ENCODE data around the gene MYO15A. TPM values are rescaled to one million over a fixed set of nuclear protein-coding genes. Genes with fewer than 3 reads are reported as not detected.

The MYO15A gene
- total RNA-seq, 1 experiment from 2014 or later: 3.5 TPM

GRCh38 chr17:18182110-18182977 is 73.8 kb downstream of the MYO15A start:
- H3F3A ChIP-seq (ENCODE audit: insufficient read depth, low read depth): peaks cover 16% of the 10 kb centered on the region; the same call in 1 of the 2 replicates
- no peaks in the 10 kb centered on the region for H3K9me3 ChIP-seq (ENCODE audit: insufficient read depth, low read depth)
- ChIA-PET CTCF (interaction anchor here (1.8 kb wide), 1 partner anchor 26 kb away, joined by 5 read pairs; no protein-coding TSS in a partner anchor), POLR2A (ENCODE audit: unreplicated experiment) (interaction anchor here (0.6 to 0.9 kb wide), 4 partner anchors 29 to 675 kb away, joined by 3 to 23 read pairs (median 5); partner anchors contain the start of gene TOP3A)
- TF ChIP-seq CTCF (conservative IDR thresholded peaks at IDR 0.05) (no peak), EZH2 (IDR thresholded peaks at IDR 0.05; ENCODE audit: low read depth) (no peak)
- H3K4me2 ChIP-seq: peak overlapping the region; percentile 100
- H3K36me3 ChIP-seq (ENCODE audit: low read depth): peaks cover 12% of the 10 kb centered on the region; the same call in 1 of the 2 replicates
- TSS peak; percentile 88 for BruUV-seq (replicated peaks)
- peak in 1 of 2 experiments; percentile 17 for DNase-seq
- H3K27ac ChIP-seq: peak overlapping the region; percentile 84
- peaks cover 27% of the 10 kb centered on the region for H4K20me1 ChIP-seq (ENCODE audit: insufficient read depth)
- intact Hi-C loops (cut with micrococcal nuclease; ENCODE audit: unreplicated experiment): loop anchor here (2.0 to 5.0 kb wide), 4 partner anchors 24 to 900 kb away; partner anchors contain the start of genes COPS3 and FLII
- peak overlapping the region; percentile 89 for H2AFZ ChIP-seq
- no peaks in the 10 kb centered on the region for H3K9me2 ChIP-seq (ENCODE audit: insufficient read depth)
- peaks cover 33% of the 10 kb centered on the region for H3K4me1 ChIP-seq (replicated peaks; ENCODE audit: insufficient read depth)
- H3K4me3 ChIP-seq: peak overlapping the region; percentile 89
- H3K79me2 ChIP-seq (ENCODE audit: low read depth): peaks cover 36% of the 10 kb centered on the region
- no peaks in the 10 kb centered on the region for H3K27me3 ChIP-seq (ENCODE audit: insufficient read depth, low read depth)

- no peak for TF ChIP-seq CTCF (conservative IDR thresholded peaks at IDR 0.05)
- no peak for TF ChIP-seq EZH2 (IDR thresholded peaks at IDR 0.05; ENCODE audit: low read depth)
- H3K4me1 ChIP-seq (replicated peaks; ENCODE audit: insufficient read depth): peaks cover 40% of the 10 kb centered on the region
- no peaks in the 10 kb centered on the region for H3K9me3 ChIP-seq (ENCODE audit: insufficient read depth, low read depth)
- DNase-seq: peak; percentile 69 to 88
- ChIA-PET CTCF (interaction anchor here (1.8 kb wide), 1 partner anchor 27 kb away, joined by 5 read pairs; no protein-coding TSS in a partner anchor), POLR2A (ENCODE audit: unreplicated experiment) (interaction anchor here (0.7 to 0.9 kb wide), 3 partner anchors 25 to 675 kb away, joined by 4 to 23 read pairs (median 4); no protein-coding TSS in a partner anchor)
- H3K27me3 ChIP-seq (ENCODE audit: insufficient read depth, low read depth): no peaks in the 10 kb centered on the region
- intact Hi-C loops (cut with micrococcal nuclease; ENCODE audit: unreplicated experiment): loop anchor here (2.0 to 5.0 kb wide), 4 partner anchors 24 to 901 kb away; partner anchors contain the start of genes COPS3 and FLII
- H3K4me3 ChIP-seq: peak overlapping the region; percentile 89
- H3K9me2 ChIP-seq (ENCODE audit: insufficient read depth): no peaks in the 10 kb centered on the region
- no TSS peak for BruUV-seq (replicated peaks)
- peak overlapping the region; percentile 100 for H3K4me2 ChIP-seq
- H3F3A ChIP-seq (ENCODE audit: insufficient read depth, low read depth): peaks cover 16% of the 10 kb centered on the region; the same call in 1 of the 2 replicates
- peak overlapping the region; percentile 84 for H3K27ac ChIP-seq
- peaks cover 17% of the 10 kb centered on the region; the same call in 1 of the 2 replicates for H3K36me3 ChIP-seq (ENCODE audit: low read depth)
- peak overlapping the region; percentile 89 for H2AFZ ChIP-seq
- H3K79me2 ChIP-seq (ENCODE audit: low read depth): peaks cover 42% of the 10 kb centered on the region
- H4K20me1 ChIP-seq (ENCODE audit: insufficient read depth): peaks cover 33% of the 10 kb centered on the region
Observed at GRCh38 chr17:18182978-18183333, 74.4 kb downstream of the MYO15A start.

Data from PC-9 (cell line).